Muscle of back (tissue), 11 donors: ENCODE results near the gene NR6A1. TPM values are rescaled to one million over a fixed set of nuclear protein-coding genes. Genes with fewer than 3 reads are reported as not detected.

Experiments used
- DNase-seq, 3 donors: peaks; one replicate each; pipeline versions ENCODE4 v3.0.0 to v3.0.0-alpha.2; 2013
- polyA plus RNA-seq, 10 donors: library from polyadenylated mRNA; unstranded; fragments of 120-200 nt; gene quantifications; one replicate each; pipeline ENCODE4 v1.2.1, GENCODE V29; 2013; ENCODE audit not compliant: insufficient read length in 10 of 10

Gene NR6A1
- polyA plus RNA-seq, 10 donors, result 0.51 to 1.5 (median 0.91) TPM

DNA sequence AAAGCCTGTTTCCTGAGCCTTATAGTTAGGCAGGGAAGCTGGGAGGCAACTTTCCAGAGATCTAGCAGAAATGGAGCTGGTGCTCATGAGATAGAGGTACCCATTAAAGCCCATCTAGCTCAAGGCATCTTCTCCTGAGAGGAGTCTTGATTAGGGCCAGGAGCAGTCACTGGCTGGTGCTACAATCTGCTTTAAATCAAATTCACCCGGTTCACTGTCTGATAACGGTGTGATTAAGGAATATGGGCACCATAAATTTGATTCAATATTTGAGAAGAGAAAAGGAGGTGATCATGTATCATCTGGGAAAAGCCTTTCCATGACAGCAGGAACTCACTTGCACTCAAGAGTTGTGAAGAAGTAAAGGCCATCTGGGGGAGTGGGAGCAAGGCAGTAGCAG lies 240.0 kb downstream of the NR6A1 start:
- no peak for DNase-seq

DNA sequence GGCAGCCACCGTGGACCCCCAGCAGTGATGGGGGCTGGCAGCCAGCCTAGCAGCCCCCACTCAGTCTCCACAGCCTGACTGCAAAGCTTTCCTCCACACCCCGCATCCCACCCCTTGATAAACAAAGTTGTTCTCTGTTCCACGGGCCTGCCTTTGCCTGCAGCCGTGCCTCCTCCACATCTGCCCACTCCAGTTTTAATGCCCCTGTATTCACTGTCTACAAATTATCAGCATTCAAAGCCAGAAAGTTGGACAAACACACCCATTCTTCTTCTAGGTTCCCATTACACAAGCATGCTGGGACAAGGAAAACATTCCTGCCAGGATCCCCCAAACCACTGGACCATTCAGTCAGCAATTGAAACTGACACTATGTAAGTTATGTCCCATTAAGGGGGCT lies 240.9 kb downstream of the NR6A1 start:
- no peak for DNase-seq

DNA sequence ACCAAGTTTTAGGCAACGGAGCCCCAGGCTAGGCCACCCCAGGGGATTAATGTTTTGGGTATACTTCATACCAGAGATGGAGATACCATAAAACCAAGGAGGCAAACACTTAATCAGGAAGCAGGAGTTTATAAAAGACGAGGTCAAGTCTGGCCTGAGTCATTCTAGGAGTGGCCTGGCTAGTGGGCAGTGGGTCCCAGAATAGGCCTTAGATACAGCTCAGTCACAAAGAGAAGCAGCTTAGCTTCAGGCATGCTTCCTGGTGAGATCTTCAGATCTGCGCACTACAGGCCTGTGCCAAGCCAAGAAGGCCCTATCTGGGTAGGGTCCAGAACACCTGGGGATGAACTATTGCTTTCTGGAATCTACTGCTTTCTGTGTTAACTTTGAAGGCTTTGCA lies 243.3 kb downstream of the NR6A1 start:
- DNase-seq, result no peak

DNA sequence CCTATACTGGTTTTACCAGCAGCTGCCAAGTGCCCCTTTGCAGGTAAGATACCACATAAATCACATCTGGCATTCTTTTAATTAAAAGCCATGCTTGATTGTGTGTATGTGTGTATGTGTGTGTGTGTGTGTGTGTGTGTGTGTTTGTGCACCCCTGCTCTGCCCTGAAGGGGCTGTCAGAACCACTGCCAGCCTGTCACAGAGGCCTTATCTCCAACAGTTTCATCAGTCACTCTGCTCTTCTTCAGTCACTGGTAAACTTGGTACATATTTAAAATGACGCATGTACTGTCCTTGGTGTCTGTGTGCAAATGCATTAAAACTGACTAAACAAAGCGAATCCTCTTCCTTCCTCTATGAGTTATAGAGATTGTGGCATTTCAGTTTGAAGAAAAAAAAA lies 244.9 kb downstream of the NR6A1 start:
- DNase-seq, result no peak

DNA sequence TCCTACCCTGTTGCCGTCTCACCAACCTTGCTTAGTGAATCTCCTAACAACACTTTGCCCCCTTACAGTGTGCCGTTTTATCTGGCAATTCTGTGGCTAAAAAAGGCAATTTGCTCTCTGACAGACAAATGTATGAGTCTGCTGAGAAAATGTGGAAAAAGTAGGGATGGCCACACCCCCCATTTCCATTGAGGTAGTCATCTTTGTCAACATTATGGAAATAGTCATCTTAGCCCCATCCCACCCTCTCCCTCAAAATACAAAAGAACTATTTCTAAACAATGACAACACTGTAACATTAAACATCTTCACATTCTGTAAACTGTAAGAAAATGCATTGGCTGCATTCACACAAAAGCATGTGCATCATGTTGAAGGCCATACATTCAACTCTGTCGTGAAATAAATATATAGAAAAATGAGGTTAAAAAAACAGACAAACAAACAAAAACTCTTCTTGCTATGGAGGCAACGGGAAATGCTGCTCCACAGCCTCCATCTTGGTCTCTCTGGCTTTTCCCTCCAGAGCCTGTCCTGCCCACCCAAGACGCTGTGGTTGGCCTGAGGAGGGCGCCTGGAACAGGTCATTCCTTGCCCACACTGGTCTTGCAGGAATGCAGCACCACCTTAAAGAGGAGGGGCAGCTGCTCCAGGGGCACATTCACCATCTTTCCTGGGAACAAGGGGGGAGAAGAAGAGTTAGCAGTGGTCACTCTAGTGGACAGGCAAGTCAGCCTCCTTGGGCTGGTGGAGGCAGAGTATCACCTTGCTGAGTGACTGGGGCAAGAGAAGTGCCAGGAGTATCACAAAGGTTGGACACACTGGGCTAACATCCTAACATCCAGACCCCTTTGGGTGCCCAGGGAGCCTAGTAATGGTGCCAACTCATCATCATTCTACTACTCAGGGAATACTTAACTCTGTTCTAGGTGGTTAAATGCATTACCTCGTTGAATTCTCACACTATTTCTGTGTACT lies 248.7 kb downstream of the NR6A1 start:
- no peak for DNase-seq

DNA sequence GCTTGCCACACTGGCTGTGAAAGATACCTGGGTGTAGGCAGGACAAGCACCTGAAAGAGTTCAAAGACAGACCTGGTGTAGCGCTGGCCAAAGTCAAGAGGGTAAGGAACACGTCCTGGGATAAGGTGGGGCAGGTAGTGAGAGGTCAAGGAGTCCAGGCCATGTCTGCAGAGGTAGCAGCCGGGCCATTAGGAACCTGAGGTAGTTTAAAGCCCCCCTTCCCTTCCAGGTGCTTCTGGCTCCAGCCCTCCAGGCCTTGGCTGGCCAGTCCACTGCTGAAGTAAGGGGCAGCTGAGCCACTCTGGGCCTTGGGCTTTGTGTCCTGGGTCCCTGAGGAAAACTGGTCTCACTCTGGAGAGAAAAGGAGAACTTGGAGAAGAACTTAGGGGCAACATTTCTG lies 250.0 kb downstream of the NR6A1 start:
- DNase-seq, result no peak

DNA sequence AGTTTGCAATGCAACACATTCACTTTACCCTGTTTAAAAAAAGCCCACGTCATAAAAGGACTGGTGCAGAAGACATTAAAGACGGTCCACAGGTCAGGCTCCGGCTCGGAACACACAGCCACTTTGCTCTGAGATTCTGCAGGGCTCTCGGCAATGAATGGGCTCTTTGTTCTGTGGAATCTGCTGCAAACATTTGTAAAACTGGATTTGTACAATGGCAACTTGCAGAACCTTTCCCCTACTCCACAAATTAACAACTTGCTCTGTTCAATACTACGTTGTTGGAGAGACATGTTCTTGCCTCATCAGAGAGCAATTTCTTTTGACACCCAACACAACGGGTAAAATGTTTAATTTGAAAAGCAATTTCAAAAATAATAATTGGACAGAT lies 250.9 kb downstream of the NR6A1 start:
- no peak for DNase-seq

DNA sequence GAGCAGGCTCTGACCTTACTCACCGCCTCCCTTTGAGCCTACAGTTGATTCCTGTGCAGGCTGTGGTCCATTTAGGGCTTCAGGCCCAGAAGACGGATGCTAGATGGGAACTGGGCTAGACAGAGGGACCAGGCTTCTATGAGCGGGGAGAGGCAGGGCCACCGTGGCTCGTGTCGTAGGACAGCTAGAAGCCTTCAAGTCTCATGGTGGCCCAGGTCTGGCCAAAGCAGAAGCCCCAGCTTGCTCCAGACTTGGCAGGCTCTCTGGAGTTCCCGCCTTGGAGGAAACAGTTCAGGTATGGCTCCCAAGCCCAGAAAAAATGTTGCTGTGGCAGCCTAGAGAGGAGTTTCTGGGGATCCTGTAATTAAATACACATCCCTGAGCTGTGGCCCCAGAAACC lies 253.0 kb downstream of the NR6A1 start:
- DNase-seq, result no peak

DNA sequence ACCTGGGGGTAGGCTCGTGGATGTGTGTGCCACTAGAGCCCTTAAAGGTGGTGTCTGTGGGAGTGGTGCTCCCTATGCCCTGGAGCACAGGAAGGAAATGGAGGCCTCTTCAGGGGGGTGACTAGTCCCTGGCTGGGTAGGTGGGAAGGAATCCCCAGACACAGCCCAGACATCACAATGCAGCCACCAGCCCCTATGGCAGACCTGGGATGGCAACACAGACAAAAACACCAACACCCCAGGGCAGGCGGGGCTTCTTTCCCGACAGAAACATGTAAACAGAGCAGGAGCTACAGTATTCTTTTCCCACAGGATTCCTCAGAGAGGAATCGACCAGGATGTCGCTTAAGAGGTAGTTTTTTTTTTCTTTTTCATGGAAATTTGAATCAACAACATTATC lies 253.5 kb downstream of the NR6A1 start:
- no peak for DNase-seq

DNA sequence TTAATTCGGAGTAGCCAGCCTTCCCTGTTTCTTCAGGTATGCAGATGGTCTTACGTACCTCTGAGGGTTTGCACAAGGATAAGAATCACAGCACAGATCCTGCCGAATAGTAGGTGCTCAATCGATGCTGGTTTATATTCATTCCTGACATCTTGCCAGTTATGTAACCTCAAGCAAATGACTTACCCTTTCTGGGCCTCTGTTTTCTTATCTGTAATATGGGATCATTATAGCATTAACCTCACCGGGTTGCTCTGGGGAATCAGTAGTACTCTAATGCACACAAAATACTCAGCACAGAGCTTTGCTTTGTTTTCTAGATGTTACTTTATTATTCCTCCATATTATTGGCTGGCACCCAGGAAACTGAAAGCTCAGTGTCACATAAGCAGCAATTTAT lies 256.2 kb downstream of the NR6A1 start:
- no peak for DNase-seq

DNA sequence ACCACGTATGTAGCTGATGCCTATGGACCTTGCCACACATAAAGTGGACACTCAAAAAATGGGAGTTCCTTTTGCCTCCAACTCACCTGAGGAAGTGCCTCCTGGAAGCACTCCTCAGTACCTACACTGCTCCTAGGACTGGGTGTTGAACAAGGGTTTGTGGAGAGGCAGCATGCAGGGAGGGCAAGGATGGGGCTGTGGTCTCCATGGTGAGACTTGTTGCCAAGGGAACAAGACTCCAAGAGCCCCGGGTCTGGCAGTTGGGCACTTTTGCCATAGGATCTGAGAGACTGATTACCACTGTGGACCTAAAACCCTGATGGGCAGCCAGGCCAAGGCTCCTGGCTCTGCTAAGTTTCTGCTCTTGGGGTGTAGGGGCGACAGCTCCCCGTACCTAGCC lies 257.0 kb downstream of the NR6A1 start:
- no peak for DNase-seq

DNA sequence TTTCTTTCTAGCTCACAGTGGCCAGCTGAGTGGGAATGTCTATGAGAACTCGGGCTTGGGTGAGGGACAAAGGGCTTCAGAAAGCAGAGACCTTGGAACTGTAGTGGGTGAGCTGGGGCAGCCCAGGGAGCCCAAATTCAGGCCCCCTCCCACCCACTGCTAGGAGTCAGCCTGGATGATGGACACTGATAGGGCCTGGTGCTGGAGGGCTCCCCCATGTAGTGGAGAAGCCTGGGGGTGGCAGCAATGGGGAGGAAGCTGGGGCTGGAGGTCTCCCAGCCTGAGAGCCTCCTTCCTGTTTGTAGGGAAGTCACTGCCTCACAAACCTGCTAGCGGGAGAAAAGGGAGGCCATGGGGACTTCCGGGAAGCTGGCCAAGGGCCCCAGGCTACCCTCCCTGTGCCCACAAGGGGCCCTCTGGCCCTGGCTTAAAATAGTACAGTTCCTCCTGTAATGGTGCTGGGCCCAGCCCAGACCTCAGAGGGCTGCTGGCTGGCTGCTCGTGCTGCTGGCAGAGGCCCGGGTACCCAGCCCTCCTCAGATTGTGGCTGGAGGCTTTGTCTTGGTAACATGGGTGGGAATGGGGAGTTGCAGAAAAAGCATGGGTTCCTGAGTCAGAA lies 257.6 kb downstream of the NR6A1 start:
- DNase-seq, result no peak

DNA sequence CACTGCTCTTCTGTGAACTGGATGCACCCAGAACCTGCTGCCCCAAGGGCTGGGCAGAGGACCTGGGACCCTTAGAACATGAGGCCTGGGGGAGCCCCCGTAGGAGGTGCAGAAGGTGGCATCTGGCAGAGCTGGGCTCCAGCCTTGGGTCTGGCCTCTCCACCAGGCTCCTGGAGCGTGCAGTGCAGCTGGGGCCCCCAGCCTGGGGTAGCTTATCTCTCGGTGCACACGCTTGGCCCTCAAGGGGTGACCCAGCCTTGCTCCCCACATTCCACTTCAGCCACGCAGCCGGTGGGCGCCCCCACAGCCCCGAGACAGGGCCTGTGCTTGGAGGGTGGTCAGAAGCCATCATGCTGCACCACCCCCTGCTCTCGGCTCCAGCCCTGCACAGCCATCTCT lies 258.3 kb downstream of the NR6A1 start:
- no peak for DNase-seq

DNA sequence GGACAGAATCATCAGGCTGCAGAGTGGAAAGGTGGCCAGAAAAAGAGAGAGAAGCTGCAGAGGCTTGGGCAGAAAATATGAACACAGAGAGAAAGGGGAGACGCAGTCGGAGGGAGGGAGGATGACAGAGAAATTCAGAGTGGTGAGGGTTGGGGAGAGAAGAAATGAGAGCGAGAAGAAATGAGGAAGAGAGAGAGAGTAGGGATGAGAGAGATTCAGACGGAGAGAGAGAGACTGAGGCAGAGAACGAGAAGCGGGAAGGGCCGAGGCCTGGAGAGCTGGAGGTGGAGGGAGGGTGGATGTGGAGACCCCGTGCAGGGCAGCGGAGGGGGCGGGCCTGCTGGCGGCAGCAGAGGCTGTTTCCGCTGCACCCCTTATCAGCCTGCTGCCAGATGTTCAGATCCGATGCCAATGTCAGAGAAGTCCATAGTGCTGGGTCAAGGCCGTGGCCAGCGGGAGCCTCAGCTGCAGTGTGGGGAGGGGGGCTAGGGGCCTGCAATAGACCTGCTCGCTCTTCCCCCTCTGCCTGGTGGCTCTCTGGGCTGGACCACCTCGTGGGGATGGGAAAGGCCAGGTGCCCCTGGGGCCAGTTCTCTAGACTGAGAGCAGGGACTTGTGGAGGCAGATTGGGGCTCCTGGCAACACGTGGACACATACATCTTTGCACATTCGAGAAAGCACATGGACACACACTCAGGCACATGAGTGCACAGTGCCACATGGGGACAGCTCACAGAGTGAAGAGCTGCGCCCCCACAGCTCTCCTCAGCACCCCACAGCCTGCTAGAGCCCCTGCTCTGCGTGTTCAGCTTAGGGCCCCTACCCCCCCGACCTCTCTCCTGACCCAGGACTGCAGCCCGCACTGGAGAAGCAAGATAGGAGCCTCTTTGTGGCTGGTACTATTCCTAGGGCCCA lies 259.0 kb downstream of the NR6A1 start:
- DNase-seq, result no peak

DNA sequence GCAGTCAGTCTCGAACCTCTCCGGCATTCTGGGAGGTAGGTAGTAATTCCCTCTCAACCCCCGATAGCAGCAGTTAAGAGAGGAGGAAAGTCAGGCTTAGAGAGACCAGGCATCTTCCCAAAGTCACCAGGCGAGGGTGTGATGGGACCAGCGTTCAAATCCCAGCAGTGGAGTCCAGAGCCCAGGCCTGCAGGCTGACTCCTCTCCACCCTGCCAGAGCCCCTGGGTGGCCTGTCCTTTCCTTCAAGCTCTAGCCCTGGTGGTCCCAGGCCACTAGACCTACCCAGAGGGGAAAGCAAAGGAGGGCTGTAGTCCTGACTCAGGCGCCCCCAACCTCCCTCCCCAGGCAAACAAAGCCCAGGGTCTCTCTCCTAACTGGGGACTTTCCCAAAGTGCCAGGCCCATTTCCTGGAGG lies 259.7 kb downstream of the NR6A1 start:
- no peak for DNase-seq

DNA sequence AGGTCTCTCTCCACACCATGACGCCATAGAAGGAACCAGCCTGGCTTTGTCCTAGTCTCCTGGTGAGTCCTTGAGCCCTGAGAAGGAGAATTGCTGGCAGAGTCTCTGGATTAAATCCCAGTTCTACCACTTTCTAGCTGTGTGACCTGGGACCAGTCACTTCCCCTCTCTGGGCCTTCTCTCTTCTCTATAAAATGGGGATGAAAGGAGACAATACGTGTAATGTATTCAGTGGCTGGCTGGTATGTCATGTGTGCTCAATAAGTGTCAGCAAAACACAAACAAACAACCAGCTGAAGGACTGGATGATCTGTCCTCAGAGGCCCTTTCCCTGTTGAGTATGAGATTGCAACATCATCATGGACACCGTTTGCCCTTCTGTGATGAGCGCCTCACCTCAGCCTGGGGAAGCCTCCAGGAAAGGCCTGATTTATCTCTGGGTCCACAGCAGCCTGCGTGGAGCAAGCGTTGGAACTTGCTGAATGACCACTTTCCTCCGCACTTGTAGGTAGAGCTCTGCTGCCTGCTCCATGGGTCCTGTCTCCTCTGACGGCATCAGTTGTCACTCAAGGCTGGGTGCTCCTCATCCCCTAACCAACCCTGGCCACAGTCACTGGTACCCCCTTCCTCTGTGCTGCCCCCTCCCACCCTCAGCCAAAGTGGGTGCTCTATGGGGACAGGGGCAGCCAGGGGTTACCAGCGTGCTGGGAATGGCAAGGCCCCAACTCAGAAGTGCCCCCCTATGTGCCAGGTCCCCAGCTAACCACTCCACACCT lies 260.3 kb downstream of the NR6A1 start:
- DNase-seq, result no peak

DNA sequence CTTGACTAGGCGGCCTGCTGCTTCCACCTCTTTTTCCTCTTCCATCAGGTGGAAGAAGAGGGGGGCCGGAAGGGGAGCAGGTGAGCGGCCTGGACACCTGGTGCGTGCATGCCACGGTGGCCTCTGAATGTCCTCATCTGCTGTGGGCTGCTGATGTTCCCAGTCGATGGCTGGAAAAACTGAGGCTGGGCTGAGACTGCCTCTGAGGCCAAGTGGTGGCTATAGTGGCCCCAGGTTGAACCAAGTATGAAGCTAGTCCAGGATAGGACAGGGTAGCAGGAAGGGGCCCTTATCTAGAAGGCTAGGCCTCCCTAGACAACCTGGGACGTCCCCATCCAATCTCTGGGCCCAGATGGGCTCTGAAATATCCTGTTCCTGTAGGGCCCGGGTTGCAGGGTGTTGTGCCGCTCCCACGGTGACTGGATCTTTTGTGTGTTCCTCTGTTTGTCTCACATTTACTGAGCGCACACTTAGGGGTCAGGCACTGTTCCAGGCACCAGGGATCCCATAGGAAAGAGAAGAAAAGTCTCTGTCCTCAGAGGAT lies 263.2 kb downstream of the NR6A1 start:
- no peak for DNase-seq

DNA sequence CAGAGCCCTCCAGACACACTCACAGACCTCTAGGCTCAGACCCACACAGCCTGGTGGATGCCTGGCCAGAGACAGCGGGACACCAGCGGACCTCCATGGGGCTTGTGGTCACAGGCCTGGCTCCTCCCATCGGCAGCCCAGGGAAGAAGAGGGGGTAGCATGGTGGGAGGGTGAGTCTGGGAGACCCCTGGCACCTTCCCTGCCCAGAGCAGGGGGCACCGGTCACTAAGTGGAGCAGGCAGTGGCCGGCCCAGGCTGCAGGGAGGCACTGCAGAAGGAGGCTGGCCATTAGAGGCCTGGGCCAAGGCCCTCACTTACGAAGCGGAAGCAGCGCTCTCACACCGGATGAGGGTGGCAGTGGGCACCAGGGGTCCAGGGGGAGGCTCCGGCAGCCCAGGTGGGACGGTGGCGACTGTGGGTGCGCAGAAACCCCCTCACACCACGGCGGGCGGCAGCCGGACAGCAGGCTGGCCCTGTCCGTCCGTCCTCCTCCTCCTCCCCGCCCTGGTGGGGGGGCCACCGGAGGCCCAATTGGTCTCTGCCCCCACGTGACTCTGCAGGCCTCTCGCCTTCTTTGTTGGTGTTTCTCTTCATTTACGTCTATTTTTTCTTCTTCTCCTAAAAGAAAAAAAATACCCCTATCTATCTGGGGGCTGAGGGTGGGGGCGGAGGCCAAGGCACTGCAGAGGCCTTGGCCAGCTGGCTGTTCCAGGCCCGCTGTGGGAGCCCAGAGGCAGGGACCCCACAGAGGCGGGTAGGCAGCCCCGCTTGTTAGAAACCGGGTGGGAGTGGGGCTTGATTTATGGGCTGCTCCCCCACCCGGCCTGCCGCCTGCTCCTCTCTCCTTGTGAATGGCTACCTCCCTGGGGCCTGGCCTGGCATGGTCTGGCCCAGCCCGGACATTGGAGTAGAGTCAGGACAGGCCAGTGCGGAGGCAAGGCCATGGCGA lies 263.9 kb downstream of the NR6A1 start, which contains the start of gene NR5A1:
TSS of gene NR5A1 (minus strand) at position 469 of the 949 bp plus-strand sequence. CDS start 4,004 bp downstream, outside the sequence.
- no peak for DNase-seq

DNA sequence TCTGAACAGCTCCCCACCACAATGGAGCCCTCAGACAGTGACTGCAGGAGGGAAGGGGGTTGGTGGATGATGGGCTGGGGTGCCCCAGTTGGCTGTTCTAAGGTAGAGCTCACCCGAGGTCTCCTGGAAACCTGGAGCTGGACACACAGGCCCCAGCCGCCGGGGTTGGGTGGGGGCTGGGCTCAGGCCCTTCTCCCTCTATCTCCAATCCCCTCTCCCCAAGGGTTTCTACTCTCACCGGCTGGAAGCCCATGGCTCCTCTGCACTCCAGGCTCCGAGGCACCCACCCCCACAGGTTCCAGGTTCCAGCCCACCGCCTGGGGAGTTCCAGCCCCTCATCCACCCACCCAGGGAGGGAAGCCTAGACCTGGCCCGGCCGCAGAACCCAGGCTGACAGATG lies 264.7 kb downstream of the NR6A1 start:
- DNase-seq, result no peak

DNA sequence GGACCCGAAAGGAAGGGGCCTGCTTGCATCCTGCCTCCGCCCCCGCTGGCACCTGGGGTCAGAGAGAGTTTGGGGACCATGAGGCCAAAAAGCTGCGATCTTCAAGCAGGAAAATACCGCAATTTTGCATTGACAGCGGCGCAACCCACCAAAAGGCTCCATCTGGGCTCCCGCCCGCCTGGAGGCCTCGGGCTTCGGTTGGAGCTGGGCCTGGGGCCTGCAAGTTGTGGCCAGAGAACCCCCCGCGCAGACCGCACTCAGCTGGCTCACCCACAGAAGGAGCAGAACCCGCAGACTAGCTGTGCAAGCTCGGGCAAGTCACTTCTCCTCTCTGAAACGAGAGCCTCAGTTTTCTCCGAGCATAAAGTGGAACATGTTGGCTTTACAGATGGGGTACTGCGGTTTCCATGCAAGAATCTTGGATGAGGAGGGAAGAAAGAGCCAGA lies 265.2 kb downstream of the NR6A1 start:
- DNase-seq, result no peak
